Activated CD8-positive, alpha-beta memory T cell treated with anti-CD3 and anti-CD28 coated beads for 48 hours (primary cell): Measurements from ENCODE around the gene TACC3.

Source experiments
- DNase-seq, 3 experiments: peaks; one replicate each; pipeline ENCODE4 v3.0.0-alpha.2; 2020; ENCODE audit warnings: low read depth in 2 of 3, low spot score in 2 of 3

The TACC3 gene

GRCh38 chr4:1788254-1788973 is 67.1 kb downstream of the TACC3 start:
- no peak for DNase-seq

- no peak for DNase-seq
These were observed 68.2 kb downstream of the TACC3 start for GRCh38 chr4:1789552-1789951.

GRCh38 chr4:1790005-1790404 is 68.7 kb downstream of the TACC3 start:
- DNase-seq = no peak

- no peak for DNase-seq
These were observed 71.0 kb downstream of the TACC3 start for GRCh38 chr4:1792158-1792831.

GRCh38 chr4:1792832-1793495 is 71.6 kb downstream of the TACC3 start, which contains the start of gene FGFR3:
TSS of gene FGFR3 (plus strand) at chr4:1793293. CDS start at chr4:1793935, 642 bp downstream.
- DNase-seq = no peak

- DNase-seq = no peak
These were observed 72.1 kb downstream of the TACC3 start for GRCh38 chr4:1793496-1793840.

GRCh38 chr4:1793940-1794808 is 72.9 kb downstream of the TACC3 start:
- DNase-seq = no peak
